ENCODE results near the gene RPL35A.
"Not testable (repeated sequence)": the region's sequence is repeated elsewhere in the genome, so short reads cannot be mapped to it uniquely, and the experiment has no call there.

RPL35A gene

DNA sequence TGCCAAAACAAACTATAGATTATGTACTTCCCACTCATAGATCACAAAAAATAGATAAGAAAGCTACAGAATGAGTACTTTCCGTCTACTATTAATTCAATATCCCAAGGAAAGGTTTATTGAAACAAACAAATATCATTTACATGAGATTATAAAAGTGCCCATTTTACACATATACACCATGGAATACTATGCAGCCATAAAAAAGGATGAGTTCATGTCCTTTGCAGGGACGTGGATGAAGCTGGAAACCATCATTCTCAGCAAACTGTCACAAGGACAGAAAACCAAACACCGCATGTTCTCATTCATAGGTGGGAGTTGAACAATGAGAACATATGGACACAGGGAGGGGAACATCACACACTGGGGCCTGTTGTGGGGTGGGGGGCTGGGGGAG, 22.4 kb upstream of the RPL35A start:
- not testable (repeated sequence) for ATAC-seq (replicated peaks; ENCODE audit: extremely low read depth, poor library complexity, severe bottlenecking)

GRCh38 chr3:197936819-197937384, 13.1 kb upstream of the RPL35A start:
- ATAC-seq (replicated peaks; ENCODE audit: extremely low read depth, poor library complexity, severe bottlenecking) (no peak), DNase-seq (ENCODE audit: low spot score in 2 of 2) (no peak)
- H3K9me3 Mint-ChIP-seq: no peaks in the 10 kb centered on the region
- no peaks in the 10 kb centered on the region for H3K27me3 Mint-ChIP-seq
- H3K4me3 Mint-ChIP-seq: no peak overlapping the region
- peaks cover 5% of the 10 kb centered on the region for H3K36me3 Mint-ChIP-seq (ENCODE audit: insufficient read depth)
- H3K4me1 Mint-ChIP-seq: no peaks in the 10 kb centered on the region
- H3K27ac Mint-ChIP-seq (ENCODE audit: low read depth): no peak overlapping the region

More for the DNA sequence above, 22.4 kb upstream of the RPL35A start:
- not testable (repeated sequence) for DNase-seq (ENCODE audit: low spot score in 2 of 2); H3K4me1 Mint-ChIP-seq; H3K9me3 Mint-ChIP-seq; H3K4me3 Mint-ChIP-seq; H3K27me3 Mint-ChIP-seq; H3K27ac Mint-ChIP-seq (ENCODE audit: low read depth)
- peaks cover 10% of the 10 kb centered on the region for H3K36me3 Mint-ChIP-seq (ENCODE audit: insufficient read depth)

- peaks cover 2% of the 10 kb centered on the region for H3K36me3 Mint-ChIP-seq (ENCODE audit: insufficient read depth)
- H3K27me3 Mint-ChIP-seq: no peaks in the 10 kb centered on the region
- ATAC-seq (replicated peaks; ENCODE audit: extremely low read depth, poor library complexity, severe bottlenecking): no peak
- H3K9me3 Mint-ChIP-seq: no peaks in the 10 kb centered on the region
- H3K27ac Mint-ChIP-seq (ENCODE audit: low read depth): no peak overlapping the region
- H3K4me3 Mint-ChIP-seq: no peak overlapping the region
- no peaks in the 10 kb centered on the region for H3K4me1 Mint-ChIP-seq
- DNase-seq (ENCODE audit: low spot score in 2 of 2): no peak
These were observed 9.1 kb upstream of the RPL35A start for GRCh38 chr3:197940745-197941384.

- Mint-ChIP-seq H3K27ac (ENCODE audit: low read depth) (no peak overlapping the region), H3K9me3 (no peaks in the 10 kb centered on the region), H3K4me3 (no peak overlapping the region), H3K4me1 (no peaks in the 10 kb centered on the region), H3K36me3 (ENCODE audit: insufficient read depth) (peaks cover 3% of the 10 kb centered on the region), H3K27me3 (no peaks in the 10 kb centered on the region)
- ATAC-seq (replicated peaks; ENCODE audit: extremely low read depth, poor library complexity, severe bottlenecking): peak; percentile 62
- DNase-seq (ENCODE audit: low spot score in 2 of 2): no peak
These were observed 6.9 kb upstream of the RPL35A start for GRCh38 chr3:197942956-197943556.

DNA sequence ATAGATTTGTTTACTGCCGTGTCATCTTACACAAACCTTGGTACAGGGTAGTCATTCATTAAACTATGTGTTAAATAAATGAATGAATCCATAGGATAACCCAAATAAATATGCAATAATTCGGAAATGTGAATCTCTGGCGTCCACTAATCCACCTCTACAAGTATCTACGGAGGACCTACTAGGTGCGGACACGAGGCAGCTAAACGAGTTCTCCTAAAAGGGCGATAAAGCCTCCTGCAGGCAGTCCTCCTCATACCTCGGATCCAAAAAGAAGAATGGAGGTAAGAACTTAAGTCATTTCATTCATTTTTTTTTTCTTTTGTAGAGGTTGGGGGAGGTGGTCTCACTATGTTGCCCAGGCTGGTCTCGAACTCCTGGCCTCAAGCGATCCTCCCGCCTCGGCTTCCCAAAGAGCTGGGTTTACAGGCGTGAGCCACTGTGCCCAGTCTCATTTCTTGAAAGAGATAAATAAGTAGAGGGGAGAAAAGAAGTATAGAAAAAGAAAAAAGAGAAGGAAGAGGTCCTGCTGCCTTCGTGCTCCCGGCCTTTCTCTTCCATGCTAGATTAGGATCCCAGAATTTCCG, 706 bp upstream of the RPL35A start:
- ATAC-seq (replicated peaks; ENCODE audit: extremely low read depth, poor library complexity, severe bottlenecking) (peak; percentile 2), DNase-seq (ENCODE audit: low spot score in 2 of 2) (peak in 1 of 2 donors; percentile 12)
- Mint-ChIP-seq H3K9me3 (no peaks in the 10 kb centered on the region), H3K36me3 (ENCODE audit: insufficient read depth) (peaks cover 50% of the 10 kb centered on the region), H3K4me1 (peaks cover 30% of the 10 kb centered on the region), H3K4me3 (peak overlapping the region; percentile 96), H3K27ac (ENCODE audit: low read depth) (peak overlapping the region; percentile 99), H3K27me3 (no peaks in the 10 kb centered on the region)

DNA sequence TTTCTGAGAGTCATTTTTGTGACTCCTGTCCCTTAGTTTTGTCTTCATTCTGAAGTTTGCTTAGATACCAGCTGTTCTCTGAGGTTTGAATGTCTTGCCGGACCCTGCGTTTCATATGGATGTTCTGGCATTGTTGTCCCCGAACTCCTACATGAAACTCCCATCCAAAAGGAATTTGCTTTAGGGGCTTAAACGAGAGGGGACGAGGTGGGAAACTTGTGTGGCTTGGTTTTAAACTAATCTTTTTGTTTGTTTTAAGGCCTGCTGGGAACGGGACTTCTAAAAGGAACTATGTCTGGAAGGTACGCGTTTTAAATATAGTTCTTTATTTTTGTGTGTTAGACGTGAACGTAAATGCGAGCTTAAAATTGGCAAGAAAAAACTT, 679 bp downstream of the RPL35A start:
- Mint-ChIP-seq H3K27me3 (no peaks in the 10 kb centered on the region), H3K27ac (ENCODE audit: low read depth) (peak overlapping the region; percentile 99), H3K4me1 (peaks cover 31% of the 10 kb centered on the region), H3K36me3 (ENCODE audit: insufficient read depth) (peaks cover 64% of the 10 kb centered on the region), H3K9me3 (no peaks in the 10 kb centered on the region), H3K4me3 (peak overlapping the region; percentile 96)
- no peak for DNase-seq (ENCODE audit: low spot score in 2 of 2)
- no peak for ATAC-seq (replicated peaks; ENCODE audit: extremely low read depth, poor library complexity, severe bottlenecking)

DNA sequence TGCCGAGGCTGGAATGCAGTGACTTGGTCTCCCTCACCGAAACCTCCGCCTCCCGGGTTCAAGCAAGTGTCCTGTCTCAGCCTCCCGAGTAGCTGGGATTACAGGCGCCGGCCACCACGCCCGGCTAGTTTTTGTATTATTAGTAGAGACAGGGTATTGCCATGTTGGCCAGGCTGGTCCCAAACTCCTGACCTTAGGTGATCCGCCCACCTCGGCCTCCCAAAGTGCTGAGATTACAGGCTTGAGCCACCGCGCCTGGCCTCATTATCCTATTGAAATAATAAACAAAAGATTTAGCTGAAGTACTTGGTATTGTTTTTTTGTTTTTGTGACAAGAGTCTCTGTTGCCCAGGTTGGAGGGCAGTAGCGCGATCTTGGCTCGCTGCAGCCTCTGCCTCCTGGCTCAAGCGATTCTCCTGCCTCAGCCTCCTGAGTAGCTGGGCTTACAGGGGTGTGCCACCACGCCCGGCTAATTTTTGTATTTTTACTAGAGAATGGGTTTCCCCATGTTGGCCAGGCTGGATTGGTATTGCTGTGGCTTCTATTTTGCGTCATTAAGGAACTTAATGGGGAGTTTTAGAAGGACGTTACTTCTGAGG, 1.5 kb downstream of the RPL35A start:
- peak overlapping the region; percentile 99 for H3K27ac Mint-ChIP-seq (ENCODE audit: low read depth)
- H3K4me3 Mint-ChIP-seq: peak overlapping the region; percentile 96
- no peak for DNase-seq (ENCODE audit: low spot score in 2 of 2)
- H3K27me3 Mint-ChIP-seq: no peaks in the 10 kb centered on the region
- ATAC-seq (replicated peaks; ENCODE audit: extremely low read depth, poor library complexity, severe bottlenecking): no peak
- peaks cover 72% of the 10 kb centered on the region for H3K36me3 Mint-ChIP-seq (ENCODE audit: insufficient read depth)
- no peaks in the 10 kb centered on the region for H3K9me3 Mint-ChIP-seq
- H3K4me1 Mint-ChIP-seq: peaks cover 31% of the 10 kb centered on the region

GRCh38 chr3:197952440-197952839, 2.5 kb downstream of the RPL35A start:
- Mint-ChIP-seq H3K4me1 (peaks cover 37% of the 10 kb centered on the region), H3K9me3 (no peaks in the 10 kb centered on the region), H3K27ac (ENCODE audit: low read depth) (peak overlapping the region; percentile 99), H3K36me3 (ENCODE audit: insufficient read depth) (peaks cover 78% of the 10 kb centered on the region), H3K27me3 (no peaks in the 10 kb centered on the region), H3K4me3 (peak overlapping the region; percentile 60)
- ATAC-seq (replicated peaks; ENCODE audit: extremely low read depth, poor library complexity, severe bottlenecking): no peak
- DNase-seq (ENCODE audit: low spot score in 2 of 2): no peak

DNA sequence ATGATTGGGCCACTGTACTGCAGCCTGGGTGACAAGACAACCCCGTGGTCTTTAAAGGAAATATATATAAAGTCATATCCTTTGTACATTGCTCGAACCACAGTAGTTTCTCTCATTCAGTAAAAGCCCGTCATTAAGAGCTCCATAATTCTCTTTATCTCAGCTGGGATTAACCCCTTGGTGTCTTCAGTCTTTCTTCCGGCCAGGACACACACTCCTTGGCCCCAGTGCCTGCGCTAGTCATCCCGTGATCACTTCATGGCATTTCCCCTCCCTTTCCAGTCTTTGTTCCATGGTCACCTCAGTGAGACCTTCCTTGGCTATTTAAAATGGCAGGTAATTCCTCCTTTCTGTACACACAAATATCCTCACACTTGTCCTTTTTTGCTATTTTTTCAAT, 3.3 kb downstream of the RPL35A start:
- peak overlapping the region; percentile 60 for H3K4me3 Mint-ChIP-seq
- H3K4me1 Mint-ChIP-seq: peaks cover 44% of the 10 kb centered on the region
- no peak for ATAC-seq (replicated peaks; ENCODE audit: extremely low read depth, poor library complexity, severe bottlenecking)
- H3K36me3 Mint-ChIP-seq (ENCODE audit: insufficient read depth): peaks cover 78% of the 10 kb centered on the region
- H3K27me3 Mint-ChIP-seq: no peaks in the 10 kb centered on the region
- DNase-seq (ENCODE audit: low spot score in 2 of 2): no peak
- H3K9me3 Mint-ChIP-seq: no peaks in the 10 kb centered on the region
- H3K27ac Mint-ChIP-seq (ENCODE audit: low read depth): peak overlapping the region; percentile 81

GRCh38 chr3:197953881-197954280, 3.9 kb downstream of the RPL35A start:
- DNase-seq (ENCODE audit: low spot score in 2 of 2) (no peak), ATAC-seq (replicated peaks; ENCODE audit: extremely low read depth, poor library complexity, severe bottlenecking) (no peak)
- Mint-ChIP-seq H3K9me3 (no peaks in the 10 kb centered on the region), H3K36me3 (ENCODE audit: insufficient read depth) (peaks cover 81% of the 10 kb centered on the region), H3K27me3 (no peaks in the 10 kb centered on the region), H3K4me1 (peaks cover 49% of the 10 kb centered on the region), H3K4me3 (peak overlapping the region; percentile 60), H3K27ac (ENCODE audit: low read depth) (peak overlapping the region; percentile 81)

GRCh38 chr3:197955892-197956477, 6.0 kb downstream of the RPL35A start:
- Mint-ChIP-seq H3K27ac (ENCODE audit: low read depth) (no peak overlapping the region), H3K4me1 (peaks cover 53% of the 10 kb centered on the region), H3K9me3 (no peaks in the 10 kb centered on the region), H3K27me3 (no peaks in the 10 kb centered on the region), H3K4me3 (no peak overlapping the region), H3K36me3 (ENCODE audit: insufficient read depth) (peaks cover 70% of the 10 kb centered on the region)
- ATAC-seq (replicated peaks; ENCODE audit: extremely low read depth, poor library complexity, severe bottlenecking) (no peak), DNase-seq (ENCODE audit: low spot score in 2 of 2) (no peak)

GRCh38 chr3:197956626-197956988, 6.6 kb downstream of the RPL35A start:
- H3K36me3 Mint-ChIP-seq (ENCODE audit: insufficient read depth): peaks cover 64% of the 10 kb centered on the region
- no peaks in the 10 kb centered on the region for H3K9me3 Mint-ChIP-seq
- H3K27ac Mint-ChIP-seq (ENCODE audit: low read depth): no peak overlapping the region
- no peak overlapping the region for H3K4me3 Mint-ChIP-seq
- no peaks in the 10 kb centered on the region for H3K27me3 Mint-ChIP-seq
- peaks cover 57% of the 10 kb centered on the region for H3K4me1 Mint-ChIP-seq
- ATAC-seq (replicated peaks; ENCODE audit: extremely low read depth, poor library complexity, severe bottlenecking): no peak
- no peak for DNase-seq (ENCODE audit: low spot score in 2 of 2)

Data from central memory CD8-positive, alpha-beta T cell (primary cell).